ENCODE results near the gene MATCAP1. TPM values are rescaled to one million over a fixed set of nuclear protein-coding genes. Genes with fewer than 3 reads are reported as not detected.

Gene MATCAP1
- total RNA-seq, 4 donors from 2014 or later: 6.7 to 37.4 (median 19.2) TPM

- H3K27ac ChIP-seq: peak overlapping the region; percentile 78 to 97 (median 90)
- TF ChIP-seq CTCF (IDR thresholded peaks at IDR 0.05): no peak
- TF ChIP-seq POLR2A (IDR thresholded peaks at IDR 0.05): no peak
- no peak for TF ChIP-seq POLR2AphosphoS5 (IDR thresholded peaks at IDR 0.05)
- no peak for TF ChIP-seq EP300 (IDR thresholded peaks at IDR 0.05)
- H3K27me3 ChIP-seq: peaks cover 38% of the 10 kb centered on the region
- no peak for ATAC-seq
- H3K9me3 ChIP-seq: no peaks in the 10 kb centered on the region
- peak overlapping the region; percentile 21 to 58 for H3K4me3 ChIP-seq
- WGBS, 2 donors (ENCODE audit: low coverage in 1 of 2): 30 to 39% methylated on average over 3 to 4 of the region's 44 CpGs
- H3K36me3 ChIP-seq: peaks cover 0 to 13% of the 10 kb centered on the region in 2 donors
- peaks cover 0 to 92% (median 37%) of the 10 kb centered on the region in 3 donors for H3K4me1 ChIP-seq
Measured at GRCh38 chr16:67162506-67163163, 21.1 kb downstream of the MATCAP1 start.

GRCh38 chr16:67161595-67162058 lies 22.1 kb downstream of the MATCAP1 start:
- TF ChIP-seq POLR2AphosphoS5 (IDR thresholded peaks at IDR 0.05): no peak
- no peak for TF ChIP-seq EP300 (IDR thresholded peaks at IDR 0.05)
- no peak for TF ChIP-seq CTCF (IDR thresholded peaks at IDR 0.05)
- no peak for TF ChIP-seq POLR2A (IDR thresholded peaks at IDR 0.05)
- Histone ChIP-seq H3K9me3 (no peaks in the 10 kb centered on the region), H3K27me3 (peaks cover 38% of the 10 kb centered on the region), H3K36me3 (peaks cover 0 to 3% of the 10 kb centered on the region in 2 donors), H3K4me3 (peak overlapping the region in 1 of 2 donors; percentile 95), H3K27ac (peak overlapping the region in 3 of 4 donors; percentile 46 to 97 (median 86)), H3K4me1 (peaks cover 0 to 82% (median 37%) of the 10 kb centered on the region in 3 donors)
- 10 to 36% methylated on average over 4 to 9 of the region's 25 CpGs for WGBS, 2 donors (ENCODE audit: low coverage in 1 of 2)
- ATAC-seq: no peak

GRCh38 chr16:67158637-67159600 lies 24.8 kb downstream of the MATCAP1 start:
- ATAC-seq: no peak
- Histone ChIP-seq H3K27ac (peak overlapping the region in 3 of 4 donors; percentile 86 to 97 (median 87)), H3K36me3 (no peaks in the 10 kb centered on the region), H3K27me3 (peaks cover 19% of the 10 kb centered on the region), H3K4me3 (peak overlapping the region; percentile 83 to 95), H3K4me1 (peaks cover 0 to 72% (median 35%) of the 10 kb centered on the region in 3 donors), H3K9me3 (no peaks in the 10 kb centered on the region)
- 14 to 30% methylated on average over 6 to 7 of the region's 34 CpGs for WGBS, 2 donors (ENCODE audit: low coverage in 1 of 2)
- TF ChIP-seq POLR2AphosphoS5 (IDR thresholded peaks at IDR 0.05): no peak
- no peak for TF ChIP-seq POLR2A (IDR thresholded peaks at IDR 0.05)
- TF ChIP-seq CTCF (IDR thresholded peaks at IDR 0.05): no peak
- no peak for TF ChIP-seq EP300 (IDR thresholded peaks at IDR 0.05)

- Histone ChIP-seq H3K36me3 (no peaks in the 10 kb centered on the region), H3K27me3 (peaks cover 11% of the 10 kb centered on the region), H3K4me3 (no peak overlapping the region), H3K27ac (no peak overlapping the region), H3K9me3 (no peaks in the 10 kb centered on the region), H3K4me1 (peaks cover 0 to 64% (median 28%) of the 10 kb centered on the region in 3 donors)
- 82 to 86% methylated on average over 2 to 6 of the region's 7 CpGs for WGBS, 2 donors (ENCODE audit: low coverage in 1 of 2)
- ATAC-seq: no peak
- TF ChIP-seq CTCF (IDR thresholded peaks at IDR 0.05): no peak
- no peak for TF ChIP-seq POLR2AphosphoS5 (IDR thresholded peaks at IDR 0.05)
- TF ChIP-seq POLR2A (IDR thresholded peaks at IDR 0.05): no peak
- no peak for TF ChIP-seq EP300 (IDR thresholded peaks at IDR 0.05)
Measured at GRCh38 chr16:67157892-67158635, 25.7 kb downstream of the MATCAP1 start.
